Right lobe of liver (tissue), 4 donors: ENCODE measurements around the gene MARVELD1.
"Not testable (repeated sequence)": the region's sequence is repeated elsewhere in the genome, so short reads cannot be mapped to it uniquely, and the experiment has no call there.

Experiments
- POLR2A ChIP-seq: fragments of 450-650 bp; IDR thresholded peaks from one replicate; pipeline ENCODE4 v1.6.1; 2017; ENCODE audit warnings: antibody characterized with exemption, mild to moderate bottlenecking
- TF ChIP-seq, protein P1 (sequence below), 4 donors: fragments of 200-600 bp in 3 of 4; fragments of 450-650 bp in 1 of 4; IDR thresholded peaks; one replicate each; pipeline versions ENCODE4 v1.5.1 to v1.8.0; 2016 to 2022; ENCODE audit warnings: antibody characterized with exemption in 4 of 4, mild to moderate bottlenecking in 2 of 4
- donor health status: DM: no; HTN: no; CAD: no.
- donor health status: DM: no; HTN: no; CAD: no.
- donor health status: DM: no; HTN: yes; CAD: no.

DNA sequence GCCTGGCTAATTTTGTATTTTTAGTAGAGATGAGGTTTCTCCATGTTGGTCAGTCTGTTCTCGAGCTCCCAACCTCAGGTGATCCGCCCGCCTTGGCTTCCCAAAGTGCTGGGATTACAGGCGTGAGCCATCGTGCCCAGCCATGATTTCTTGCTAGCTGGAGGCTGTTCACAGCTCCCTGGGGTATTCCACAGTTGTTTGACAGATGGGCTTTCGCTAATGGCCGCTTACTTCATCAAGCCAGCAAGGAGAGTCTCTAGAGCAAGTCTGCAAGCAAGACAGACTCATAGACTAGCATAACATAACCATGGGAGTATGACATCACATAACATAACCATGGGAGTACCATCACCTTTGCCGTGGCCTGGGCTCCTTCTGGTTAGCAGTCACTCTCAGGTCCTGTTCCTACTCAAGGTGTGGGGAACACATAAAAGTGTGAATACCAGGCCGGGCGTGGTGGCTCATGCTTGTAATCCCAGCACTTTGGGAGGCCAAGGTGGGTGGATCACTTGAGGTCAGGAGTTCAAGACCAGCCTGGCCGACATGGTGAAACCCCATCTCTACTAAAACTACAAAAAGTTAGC is 15.4 kb upstream of the MARVELD1 start:
- TF ChIP-seq, protein P1, sequence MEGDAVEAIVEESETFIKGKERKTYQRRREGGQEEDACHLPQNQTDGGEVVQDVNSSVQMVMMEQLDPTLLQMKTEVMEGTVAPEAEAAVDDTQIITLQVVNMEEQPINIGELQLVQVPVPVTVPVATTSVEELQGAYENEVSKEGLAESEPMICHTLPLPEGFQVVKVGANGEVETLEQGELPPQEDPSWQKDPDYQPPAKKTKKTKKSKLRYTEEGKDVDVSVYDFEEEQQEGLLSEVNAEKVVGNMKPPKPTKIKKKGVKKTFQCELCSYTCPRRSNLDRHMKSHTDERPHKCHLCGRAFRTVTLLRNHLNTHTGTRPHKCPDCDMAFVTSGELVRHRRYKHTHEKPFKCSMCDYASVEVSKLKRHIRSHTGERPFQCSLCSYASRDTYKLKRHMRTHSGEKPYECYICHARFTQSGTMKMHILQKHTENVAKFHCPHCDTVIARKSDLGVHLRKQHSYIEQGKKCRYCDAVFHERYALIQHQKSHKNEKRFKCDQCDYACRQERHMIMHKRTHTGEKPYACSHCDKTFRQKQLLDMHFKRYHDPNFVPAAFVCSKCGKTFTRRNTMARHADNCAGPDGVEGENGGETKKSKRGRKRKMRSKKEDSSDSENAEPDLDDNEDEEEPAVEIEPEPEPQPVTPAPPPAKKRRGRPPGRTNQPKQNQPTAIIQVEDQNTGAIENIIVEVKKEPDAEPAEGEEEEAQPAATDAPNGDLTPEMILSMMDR (IDR thresholded peaks at IDR 0.05): not testable (repeated sequence)
- TF ChIP-seq POLR2A: not testable (repeated sequence)
